A673 (cell line): Measurements from ENCODE around the gene ZHX3. TPM values are rescaled to one million over a fixed set of nuclear protein-coding genes. Genes with fewer than 3 reads are reported as not detected.

Experiments
- BruUV-seq: library from RNA; stranded (reverse); fragments of 400-500 nt; replicated peaks from 2 replicates; lab custom pipeline; 2021; lab: Mats Ljungman, UMichigan
- CTCF ChIA-PET: fragments of 300-600 bp; sonication (Branson Sonifier 250); formaldehyde crosslinking; loops from one replicate; lab custom pipeline; 2022; ENCODE audit warnings: antibody characterized with exemption; lab: Charles Lee
- POLR2A ChIA-PET: fragments of 300-600 bp; sonication (Branson Sonifier 250); formaldehyde crosslinking; loops from one replicate; lab custom pipeline; 2022; ENCODE audit warnings: antibody characterized with exemption; ENCODE audit not compliant: low non-redundant PET; lab: Charles Lee
- DNase-seq: peaks from one replicate; pipeline ENCODE4 v3.0.0-alpha.2; 2015; ENCODE audit warnings: low spot score
- H3K27ac ChIP-seq: fragments of 200-600 bp; sonication (generic); 2 replicates; pipeline ENCODE4 v1.5.1; 2016; ENCODE audit warnings: mixed run types, low read depth, mild to moderate bottlenecking, mixed read lengths, antibody characterized with exemption, low read length; ENCODE audit not compliant: poor library complexity, severe bottlenecking
- H3K27me3 ChIP-seq: fragments of 200-600 bp; sonication (generic); replicated peaks from 2 replicates; pipeline ENCODE4 v1.6.1; 2017; ENCODE audit warnings: mixed run types, low read depth, mild to moderate bottlenecking, mixed read lengths, antibody characterized with exemption, low read length; ENCODE audit not compliant: insufficient read depth, poor library complexity
- H3K36me3 ChIP-seq: fragments of 200-600 bp; sonication (generic); 2 replicates; pipeline ENCODE4 v1.6.1; 2016; ENCODE audit warnings: mixed run types, mild to moderate bottlenecking, mixed read lengths, antibody characterized with exemption, low read length; ENCODE audit not compliant: insufficient read depth, poor library complexity, severe bottlenecking
- H3K4me1 ChIP-seq: fragments of 200-600 bp; sonication (generic); 2 replicates; pipeline ENCODE4 v1.6.1; 2017; ENCODE audit warnings: mixed run types, mild to moderate bottlenecking, mixed read lengths, antibody characterized with exemption, low read length; ENCODE audit not compliant: insufficient read depth, poor library complexity, severe bottlenecking
- H3K4me3 ChIP-seq: fragments of 200-600 bp; sonication (generic); 2 replicates; pipeline ENCODE4 v1.5.1; 2016; ENCODE audit warnings: low read depth, mixed run types, mild to moderate bottlenecking, mixed read lengths, low read length; ENCODE audit not compliant: poor library complexity, severe bottlenecking
- H3K9me3 ChIP-seq: fragments of 200-600 bp; sonication (generic); 2 replicates; pipeline ENCODE4 v1.6.1; 2016; ENCODE audit warnings: mixed run types, low read depth, mild to moderate bottlenecking, mixed read lengths, antibody characterized with exemption, low read length; ENCODE audit not compliant: poor library complexity, severe bottlenecking
- EZH2 ChIP-seq: fragments of 200-600 bp; sonication (generic); IDR thresholded peaks from 2 replicates; pipeline ENCODE4 v1.6.1; 2017; ENCODE audit warnings: borderline replicate concordance, low read depth, mild to moderate bottlenecking, mixed read lengths, antibody characterized with exemption, low read length; ENCODE audit not compliant: poor library complexity, severe bottlenecking
- intact Hi-C: fragments of 100-400 bp; cut with micrococcal nuclease; formaldehyde crosslinking; loops from one replicate; pipeline ENCODE4 v1.10.0; 2022; ENCODE audit not compliant: unreplicated experiment
- total RNA-seq: library from RNA; stranded (reverse); gene quantifications from 2 replicates; pipeline ENCODE4 v1.2.3, GENCODE V29; 2021
- TF ChIP-seq, protein P1 (sequence below): fragments of 300-800, 200-600 bp; sonication (generic); conservative IDR thresholded peaks from 2 replicates; pipeline ENCODE4 v1.5.1; 2017; ENCODE audit warnings: low read depth, mild to moderate bottlenecking, antibody characterized with exemption, low read length, moderate library complexity, mixed read lengths

Gene ZHX3
- total RNA-seq, 1 experiment from 2014 or later = 14.0 TPM

DNA sequence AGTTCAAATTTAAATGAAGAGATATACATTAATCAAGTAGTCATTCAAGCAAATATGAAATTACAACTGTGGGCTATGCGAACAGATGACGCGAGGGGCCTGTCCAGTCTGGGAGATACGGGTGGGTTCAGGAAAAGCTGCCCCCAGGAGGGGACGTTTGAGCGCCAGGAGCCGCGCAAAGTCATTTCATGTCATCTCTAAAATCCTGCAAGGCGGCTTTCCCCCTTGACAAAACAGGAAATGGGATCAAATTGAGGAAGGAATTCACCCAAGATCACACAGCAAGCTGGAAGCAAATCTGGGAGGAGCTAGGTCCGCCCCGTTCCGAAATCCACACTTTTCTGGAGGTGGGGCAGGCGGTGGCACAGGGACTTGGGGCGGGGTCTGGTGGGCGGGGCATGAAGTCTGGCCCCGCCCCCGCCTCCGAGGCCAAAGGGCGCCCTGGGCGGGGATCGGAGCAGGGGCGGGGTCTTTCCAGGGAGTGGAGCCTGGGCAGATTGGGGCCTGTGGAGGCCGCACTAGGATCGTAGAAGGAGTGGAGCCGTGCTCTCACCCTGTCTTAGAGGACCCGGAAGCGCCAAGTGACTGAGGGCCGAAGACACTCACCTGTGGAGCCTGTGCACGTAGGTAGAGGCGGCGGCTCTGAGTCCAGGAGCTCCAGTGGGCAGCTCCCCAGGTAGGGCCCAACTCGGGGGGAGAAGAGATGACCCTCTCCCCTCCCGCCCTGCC, 23.0 kb upstream of the ZHX3 start, which contains the start of gene LPIN3:
TSS of gene LPIN3 (plus strand) at position 495 of the 729 bp plus-strand sequence. CDS start 4,983 bp downstream, outside the sequence.
- TF ChIP-seq EZH2 = no peak
- TF ChIP-seq, protein P1, sequence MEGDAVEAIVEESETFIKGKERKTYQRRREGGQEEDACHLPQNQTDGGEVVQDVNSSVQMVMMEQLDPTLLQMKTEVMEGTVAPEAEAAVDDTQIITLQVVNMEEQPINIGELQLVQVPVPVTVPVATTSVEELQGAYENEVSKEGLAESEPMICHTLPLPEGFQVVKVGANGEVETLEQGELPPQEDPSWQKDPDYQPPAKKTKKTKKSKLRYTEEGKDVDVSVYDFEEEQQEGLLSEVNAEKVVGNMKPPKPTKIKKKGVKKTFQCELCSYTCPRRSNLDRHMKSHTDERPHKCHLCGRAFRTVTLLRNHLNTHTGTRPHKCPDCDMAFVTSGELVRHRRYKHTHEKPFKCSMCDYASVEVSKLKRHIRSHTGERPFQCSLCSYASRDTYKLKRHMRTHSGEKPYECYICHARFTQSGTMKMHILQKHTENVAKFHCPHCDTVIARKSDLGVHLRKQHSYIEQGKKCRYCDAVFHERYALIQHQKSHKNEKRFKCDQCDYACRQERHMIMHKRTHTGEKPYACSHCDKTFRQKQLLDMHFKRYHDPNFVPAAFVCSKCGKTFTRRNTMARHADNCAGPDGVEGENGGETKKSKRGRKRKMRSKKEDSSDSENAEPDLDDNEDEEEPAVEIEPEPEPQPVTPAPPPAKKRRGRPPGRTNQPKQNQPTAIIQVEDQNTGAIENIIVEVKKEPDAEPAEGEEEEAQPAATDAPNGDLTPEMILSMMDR = no peak; the same call in 1 of the 2 replicates
- H3K9me3 ChIP-seq = no peaks in the 10 kb centered on the region
- DNase-seq = peak; percentile 89
- peaks cover 5% of the 10 kb centered on the region for H3K4me1 ChIP-seq
- BruUV-seq = no TSS peak
- POLR2A ChIA-PET = no interaction called here
- CTCF ChIA-PET = interaction anchor here (0.6 to 2.6 kb wide), 8 partner anchors 23 to 350 kb away, joined by 3 to 19 read pairs (median 7); no protein-coding TSS in a partner anchor
- intact Hi-C loops = loop anchor here (1.0 kb wide), 3 partner anchors 167 to 372 kb away; no protein-coding TSS in a partner anchor
- no peaks in the 10 kb centered on the region for H3K27me3 ChIP-seq
- H3K36me3 ChIP-seq = no peaks in the 10 kb centered on the region
- no peak within 1 kb of the TSS for H3K27ac ChIP-seq
- H3K4me3 ChIP-seq = peak within 1 kb of the TSS; percentile 41

DNA sequence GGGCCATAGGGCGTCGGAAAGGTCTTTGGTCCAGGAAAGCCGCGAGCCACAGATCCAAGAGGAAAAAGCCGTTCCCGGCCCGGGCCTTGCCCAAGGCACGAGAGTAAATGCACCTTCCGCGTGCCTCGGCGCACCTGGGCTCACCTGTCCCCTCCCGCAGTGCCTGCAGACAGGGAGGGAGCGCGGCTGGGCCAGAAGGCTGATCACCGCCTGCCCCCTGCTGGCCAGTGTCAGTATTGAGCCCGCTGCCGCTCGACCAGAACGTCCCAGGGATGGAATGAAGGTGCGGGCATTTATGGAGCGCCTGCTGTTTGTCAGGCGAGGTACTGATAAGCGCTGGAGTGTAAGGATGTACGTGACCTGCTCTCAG, 22.4 kb upstream of the ZHX3 start:
- H3K36me3 ChIP-seq = no peaks in the 10 kb centered on the region
- intact Hi-C loops = loop anchor here (1.0 kb wide), 3 partner anchors 167 to 372 kb away; no protein-coding TSS in a partner anchor
- POLR2A ChIA-PET = no interaction called here
- no TSS peak for BruUV-seq
- no peaks in the 10 kb centered on the region for H3K9me3 ChIP-seq
- H3K27me3 ChIP-seq = no peaks in the 10 kb centered on the region
- DNase-seq = peak; percentile 70
- H3K4me3 ChIP-seq = peak overlapping the region; percentile 41
- CTCF ChIA-PET = interaction anchor here (0.7 to 2.6 kb wide), 10 partner anchors 23 to 377 kb away, joined by 3 to 19 read pairs (median 6); no protein-coding TSS in a partner anchor
- H3K4me1 ChIP-seq = peaks cover 5% of the 10 kb centered on the region
- no peak for TF ChIP-seq EZH2
- TF ChIP-seq, protein P1 = peak; percentile 98
- no peak overlapping the region for H3K27ac ChIP-seq

DNA sequence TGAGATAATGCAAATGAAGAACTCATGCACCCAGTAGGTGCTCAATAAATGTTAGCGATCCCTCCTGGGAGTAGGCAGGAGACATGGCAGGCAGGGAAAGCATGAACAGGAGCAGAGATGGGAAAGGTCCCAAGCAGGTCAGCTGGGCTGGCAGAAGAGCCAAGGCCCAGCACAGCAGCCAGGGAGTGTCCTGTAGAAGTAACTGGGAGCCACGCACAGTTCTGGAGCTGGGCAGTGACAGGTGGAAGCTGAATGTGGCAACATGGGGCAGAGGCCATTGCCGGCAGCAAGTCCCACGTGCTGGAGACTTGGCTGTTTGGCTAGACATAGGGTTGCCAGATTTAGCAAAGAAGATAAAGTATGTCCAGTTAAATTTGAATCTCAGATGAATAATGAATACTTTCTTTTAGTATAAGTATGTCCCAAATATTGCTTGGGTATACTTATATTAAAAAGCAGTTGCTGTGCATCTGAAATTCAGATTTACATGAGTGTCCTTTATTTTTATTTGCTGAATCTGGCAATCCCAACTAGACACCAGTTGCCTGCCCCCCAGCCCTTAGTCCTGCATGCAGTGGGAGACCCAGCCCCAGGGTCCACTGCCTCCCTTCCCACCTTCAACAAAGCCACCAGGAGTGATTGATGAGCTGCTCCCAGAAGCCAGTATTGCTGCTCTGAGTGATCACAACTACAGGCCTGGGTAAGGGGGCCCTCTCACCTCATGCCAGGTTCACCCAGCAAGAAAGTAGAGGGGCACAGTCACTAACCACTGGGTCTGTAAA, 19.4 kb upstream of the ZHX3 start:
- no peak for TF ChIP-seq EZH2
- TF ChIP-seq, protein P1 = no peak
- intact Hi-C loops = no loop called here
- ChIA-PET CTCF (no interaction called here), POLR2A (no interaction called here)
- Histone ChIP-seq H3K4me1 (peaks cover 5% of the 10 kb centered on the region), H3K27me3 (no peaks in the 10 kb centered on the region), H3K27ac (no peak overlapping the region), H3K9me3 (no peaks in the 10 kb centered on the region), H3K36me3 (no peaks in the 10 kb centered on the region), H3K4me3 (no peak overlapping the region)
- DNase-seq = no peak
- no TSS peak for BruUV-seq
